Fibroblast of gingiva (primary cell): ENCODE data around the gene RTN4.
"Not testable (repeated sequence)": the region's sequence is repeated elsewhere in the genome, so short reads cannot be mapped to it uniquely, and the experiment has no call there.

Experiments
- DNase-seq: peaks from one replicate; pipeline ENCODE4 v3.0.0-alpha.2; 2011; ENCODE audit warnings: low read depth

RTN4 gene

DNA sequence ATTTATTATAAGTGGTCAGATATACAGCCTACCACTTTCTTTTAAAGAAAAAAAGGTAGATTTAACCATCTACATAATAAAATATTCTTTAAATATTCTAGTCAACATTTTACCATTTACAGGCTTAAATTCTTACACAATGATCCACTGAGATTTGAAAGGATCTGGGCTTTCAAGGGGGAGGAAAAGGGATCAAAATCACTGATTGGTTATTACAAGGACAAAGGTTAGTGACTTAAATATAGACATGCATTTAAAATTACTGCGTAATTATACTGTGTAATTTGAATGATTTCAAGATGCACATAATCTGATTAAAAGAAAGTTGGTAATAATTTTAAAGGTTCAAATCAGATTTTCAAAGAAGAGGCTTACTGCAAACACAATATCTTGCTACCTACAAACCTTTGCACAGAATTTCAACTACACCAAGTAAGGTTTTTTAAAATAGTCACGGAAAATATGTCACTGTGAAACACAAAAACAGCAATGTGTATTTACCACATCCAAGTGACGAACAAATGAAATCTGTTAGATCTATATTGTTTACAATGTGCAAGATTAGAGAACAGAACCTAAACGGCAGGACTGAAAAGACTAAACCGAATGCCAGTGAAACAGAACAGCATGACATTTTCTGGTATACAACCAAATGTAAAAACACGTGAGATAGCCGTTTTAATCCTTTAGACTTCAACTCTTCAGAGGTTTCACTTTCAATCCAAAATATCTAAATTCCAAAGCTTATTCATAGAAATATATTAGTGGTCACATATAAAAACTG, 40.8 kb downstream of the RTN4 start:
- DNase-seq, result no peak

DNA sequence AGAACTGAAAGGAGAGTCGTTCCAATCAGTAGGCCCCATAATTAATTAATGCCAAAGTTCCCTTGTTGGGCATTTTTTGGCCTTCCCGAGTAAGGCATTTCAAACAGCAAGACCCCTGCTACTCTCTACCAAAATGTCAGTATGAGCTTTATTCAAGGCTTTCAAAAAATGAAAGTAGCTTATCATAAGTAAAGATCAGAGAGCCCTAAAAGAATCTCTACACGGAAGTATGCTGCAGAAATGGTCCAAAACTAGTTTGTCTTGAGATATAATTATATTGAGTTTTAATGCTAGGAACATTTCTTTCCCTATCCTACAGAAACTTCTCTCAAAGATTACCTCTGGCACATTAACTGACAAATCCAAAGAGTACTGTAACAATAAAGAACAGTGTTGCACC, 43.9 kb downstream of the RTN4 start:
- no peak for DNase-seq

DNA sequence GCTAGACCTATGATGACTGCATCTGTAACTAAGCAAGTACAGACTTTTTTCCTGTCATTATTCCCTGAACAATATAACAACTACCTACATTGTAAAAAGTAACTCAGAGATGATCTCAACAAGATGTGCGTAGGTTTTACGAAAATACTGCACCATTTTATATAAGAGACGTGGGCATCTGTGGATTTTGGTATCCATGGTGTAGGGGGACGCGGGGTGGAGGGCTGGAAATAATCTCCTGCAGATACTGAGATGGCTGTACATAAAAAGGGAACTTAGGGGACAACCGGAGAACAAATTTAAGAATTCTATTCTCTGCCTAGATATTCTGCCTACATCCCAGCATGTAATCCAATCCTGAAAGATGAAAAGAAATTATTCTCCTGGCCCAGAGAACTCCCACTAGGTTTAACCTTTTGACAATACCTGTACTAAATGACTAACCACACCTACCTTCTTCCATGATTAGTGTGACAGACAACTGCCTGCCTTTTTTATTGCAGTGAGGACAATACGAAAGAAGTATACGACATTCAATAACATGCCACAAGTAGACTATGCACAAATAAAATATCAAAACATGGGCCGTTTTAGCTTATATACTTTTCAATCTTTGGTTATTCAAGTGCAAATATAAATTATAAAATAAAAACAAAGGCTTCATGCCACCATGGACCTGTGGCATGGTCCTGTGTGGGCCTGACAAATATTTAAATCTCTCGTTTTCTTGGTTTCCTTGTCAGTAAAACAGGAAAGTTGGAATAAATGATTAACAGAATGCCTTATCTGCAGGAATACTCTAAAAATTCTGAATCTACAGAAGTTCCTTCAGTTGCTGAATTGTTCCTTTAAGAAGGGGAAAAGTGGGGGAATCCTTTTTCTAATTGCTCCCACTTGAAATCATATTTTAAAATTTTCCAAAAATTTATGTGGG, 46.3 kb downstream of the RTN4 start:
- no peak for DNase-seq

DNA sequence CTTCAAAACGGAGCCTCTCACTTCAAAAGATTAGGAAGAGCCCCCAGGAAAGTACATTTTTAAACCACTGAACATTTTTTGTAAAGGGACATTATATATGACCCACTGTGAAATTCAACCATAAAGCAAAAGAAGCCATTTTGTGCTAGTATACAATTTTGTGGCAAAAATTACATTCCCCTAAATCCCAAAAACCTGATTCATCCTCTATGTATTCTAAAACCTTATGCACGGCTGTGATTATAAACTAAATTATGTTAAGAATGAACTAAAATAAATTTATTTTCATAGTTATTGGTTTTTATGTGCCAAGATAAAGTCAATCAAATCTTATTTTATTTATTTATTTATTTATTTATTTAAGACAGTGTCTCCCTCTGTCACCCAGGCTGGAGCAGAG, 48.5 kb downstream of the RTN4 start:
- no peak for DNase-seq

DNA sequence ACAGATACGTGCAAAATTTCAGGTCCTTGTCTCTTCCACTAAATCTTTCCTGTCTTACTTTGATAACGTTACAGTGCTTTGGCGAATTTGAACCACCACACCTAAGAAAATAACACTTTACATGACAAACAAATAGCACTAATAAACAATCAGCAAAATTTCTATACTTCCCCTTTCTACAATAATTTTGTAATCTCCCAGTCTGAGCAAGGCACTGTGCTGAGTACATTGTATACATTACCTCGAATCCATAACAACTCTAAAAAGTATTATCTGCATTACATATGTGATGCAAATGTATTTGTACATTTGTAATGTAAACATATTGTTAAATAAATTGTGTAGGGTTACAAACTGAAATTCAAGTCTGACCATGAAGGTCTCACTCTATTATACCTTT, 49.9 kb downstream of the RTN4 start:
- no peak for DNase-seq

DNA sequence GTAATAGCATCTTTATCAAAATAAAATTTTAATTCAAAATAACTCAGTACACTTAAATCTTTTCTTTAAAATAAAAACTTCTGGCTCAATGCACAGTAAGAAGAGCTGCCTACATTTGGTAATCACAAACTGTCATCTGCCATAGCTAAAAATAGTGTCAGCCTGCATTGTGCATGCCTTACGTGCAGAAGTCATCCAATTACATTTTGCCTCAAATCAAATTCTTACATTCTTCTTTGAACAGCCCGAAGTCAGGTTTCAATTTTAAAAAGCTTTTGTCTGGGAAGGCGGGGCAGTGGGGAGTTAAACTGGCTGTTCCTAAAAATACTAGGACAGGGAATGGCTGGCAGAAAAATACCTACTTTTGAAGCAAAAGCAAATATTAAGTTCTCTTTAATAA, 51.1 kb downstream of the RTN4 start:
- peak; percentile 78 for DNase-seq

DNA sequence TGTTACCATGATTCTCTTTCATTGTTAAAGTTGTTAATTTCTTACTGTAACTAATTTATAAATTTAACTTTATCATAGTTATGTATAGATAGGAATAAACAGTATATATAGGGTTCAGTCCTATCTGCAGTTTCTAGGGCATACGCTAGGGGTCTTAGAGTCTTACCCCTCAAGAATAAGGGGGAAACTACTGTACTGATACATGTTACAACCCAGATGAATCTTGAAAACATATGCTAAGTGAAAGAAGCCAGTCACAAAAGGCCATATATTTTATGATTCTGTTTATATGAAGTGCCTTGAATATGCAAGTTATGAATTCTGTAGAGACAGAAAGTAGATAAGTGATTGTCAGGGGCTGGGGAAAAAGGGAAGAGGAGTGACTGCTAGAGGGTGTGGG, 52.4 kb downstream of the RTN4 start:
- DNase-seq, result no peak

DNA sequence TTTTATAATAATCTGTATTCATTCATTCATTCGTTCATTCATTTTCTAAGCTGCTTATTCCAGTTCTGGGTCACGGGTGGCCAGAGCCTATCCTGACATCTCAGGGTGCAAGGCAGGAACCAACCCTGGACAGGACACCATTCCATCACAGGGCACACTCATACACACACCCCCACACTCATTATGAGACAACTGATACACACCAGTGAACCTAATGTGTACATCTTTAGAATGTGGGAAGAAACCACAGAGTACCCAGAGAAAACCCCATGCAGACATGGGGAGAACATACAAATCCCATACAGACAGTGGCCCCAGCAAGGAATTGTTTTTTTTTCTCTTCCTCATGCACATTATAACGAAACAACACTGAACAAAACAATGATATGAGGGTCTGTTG, 54.7 kb downstream of the RTN4 start:
- no peak for DNase-seq

DNA sequence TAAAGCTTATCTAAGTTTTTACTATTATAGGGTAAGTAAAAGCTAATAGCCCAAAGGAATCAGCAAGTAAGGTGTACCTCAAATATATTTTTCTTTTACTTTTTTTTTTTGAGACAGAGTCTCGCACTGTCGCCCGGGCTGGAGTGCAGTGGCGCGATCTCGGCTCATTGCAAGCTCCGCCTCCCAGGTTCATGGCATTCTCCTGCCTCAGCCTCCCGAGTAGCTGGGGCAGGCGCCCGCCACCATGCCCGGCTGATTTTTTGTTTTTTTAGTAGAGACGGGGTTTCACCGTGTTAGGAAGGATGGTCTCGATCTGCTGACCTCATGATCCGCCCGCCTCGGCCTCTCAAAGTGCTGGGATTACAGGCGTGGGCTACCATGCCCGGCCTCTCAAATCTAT, 59.6 kb downstream of the RTN4 start:
- not testable (repeated sequence) for DNase-seq

DNA sequence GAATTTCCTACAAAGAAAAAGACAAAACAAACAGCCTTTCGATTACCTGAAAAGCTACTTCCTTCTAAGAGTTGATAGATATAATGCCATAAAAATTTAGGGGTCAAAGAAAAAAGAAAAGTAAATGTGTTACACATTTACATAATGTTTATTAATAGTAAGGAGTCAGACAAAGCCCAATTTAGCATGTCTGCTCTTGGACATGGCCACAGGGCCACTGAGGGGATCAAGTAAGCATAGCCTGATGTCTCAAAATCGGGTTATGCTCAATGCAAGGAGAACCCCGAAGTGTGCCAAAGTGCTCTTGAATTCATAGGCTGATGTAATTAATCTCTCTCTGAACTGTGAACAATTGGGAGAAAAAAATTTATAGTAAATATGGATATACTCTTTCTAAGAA, 61.6 kb downstream of the RTN4 start:
- no peak for DNase-seq

DNA sequence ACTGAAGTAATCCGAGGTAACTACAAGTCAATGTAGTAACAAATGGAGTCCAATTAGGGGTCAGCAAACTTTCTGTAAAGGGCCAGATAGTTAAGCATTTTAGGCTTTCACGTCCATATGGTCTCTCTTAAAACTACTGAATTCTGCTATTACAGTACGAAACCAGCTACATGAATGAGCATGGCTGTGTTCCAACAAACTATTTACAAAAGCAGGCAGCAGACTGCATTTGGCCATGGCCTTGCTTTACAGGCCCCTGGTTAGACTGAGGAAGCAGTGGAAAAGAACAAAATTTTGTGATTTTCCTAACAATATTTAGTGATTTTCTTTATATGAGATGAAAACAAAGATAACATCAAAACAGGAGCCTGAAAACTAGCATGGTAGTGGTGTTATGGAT, 64.0 kb downstream of the RTN4 start:
- peak; percentile 29 for DNase-seq

DNA sequence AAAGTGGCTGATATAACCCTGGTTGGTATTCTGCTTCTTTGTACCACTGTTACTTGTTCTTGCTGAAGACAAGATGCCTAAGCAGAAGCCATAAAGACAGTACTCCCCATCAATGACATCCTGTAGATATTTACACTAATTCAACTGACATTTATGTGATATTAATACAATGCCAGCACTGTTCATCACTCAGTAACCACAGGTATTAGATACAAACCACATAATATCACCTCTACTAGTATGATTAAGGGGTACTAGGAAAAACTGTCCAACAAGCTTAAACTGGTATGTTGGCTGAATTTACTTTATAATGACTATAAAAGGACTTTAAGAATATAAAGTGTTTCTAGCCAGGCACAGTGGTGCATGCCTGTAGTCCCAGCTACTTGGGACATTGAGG, 65.8 kb downstream of the RTN4 start:
- DNase-seq, result no peak

DNA sequence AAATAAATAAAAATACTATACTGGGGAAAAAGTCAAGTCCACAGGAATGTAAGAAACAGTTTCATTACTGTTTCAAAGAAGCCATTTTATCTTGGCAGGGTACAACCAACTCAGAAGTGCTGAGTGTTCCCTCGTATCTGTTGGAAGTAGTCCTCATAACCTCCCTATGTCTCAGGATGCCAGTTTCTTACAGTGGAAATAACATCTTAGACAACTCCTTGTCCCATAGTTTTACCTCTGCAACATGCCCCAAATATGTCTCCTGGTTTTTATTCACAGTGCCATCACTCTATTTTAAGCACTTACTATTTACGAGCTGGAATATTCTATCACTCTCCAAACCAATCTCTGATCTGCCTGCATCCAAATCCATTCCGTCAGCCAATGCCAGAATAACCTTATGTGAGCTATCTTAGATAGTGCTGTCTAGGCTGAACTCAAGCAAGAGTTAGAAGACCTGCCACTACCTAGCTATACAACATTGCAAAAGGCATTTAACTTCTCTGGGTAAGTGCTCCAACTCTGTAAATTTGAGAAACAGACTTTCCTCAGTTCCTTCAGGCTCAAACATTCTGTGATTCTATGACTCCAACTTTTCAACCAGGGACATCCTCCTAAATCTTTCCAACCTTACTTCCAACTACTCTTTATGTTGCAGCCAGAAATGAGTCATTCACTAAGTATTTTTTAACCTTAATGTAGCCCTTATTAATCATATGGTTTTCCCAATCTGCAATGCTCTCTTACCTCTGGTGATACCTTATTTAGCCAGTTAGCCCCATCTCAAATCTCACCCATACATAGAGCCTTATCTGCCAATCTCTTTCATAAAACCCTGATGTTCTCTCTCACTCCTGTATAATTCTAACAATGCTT, 66.7 kb downstream of the RTN4 start:
- DNase-seq, result no peak

DNA sequence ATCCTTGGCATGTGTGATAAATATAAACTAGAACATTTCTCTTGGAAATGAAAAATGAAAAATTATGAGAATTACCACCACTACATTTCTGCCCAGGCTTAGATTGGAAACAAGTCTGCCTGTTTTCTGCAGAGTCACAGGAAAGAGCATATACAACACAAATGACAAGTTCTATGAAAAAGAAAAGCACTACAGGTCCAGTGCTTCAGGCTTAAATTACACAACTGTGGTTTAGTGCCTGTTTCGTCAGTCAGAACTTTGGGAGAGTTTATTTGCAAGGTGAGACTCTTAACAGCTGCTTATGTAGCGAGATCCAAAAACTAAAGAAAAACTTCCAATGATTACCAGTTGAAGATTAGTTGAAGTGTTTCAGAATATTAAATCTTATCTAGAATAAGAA, 68.9 kb downstream of the RTN4 start:
- DNase-seq, result no peak

DNA sequence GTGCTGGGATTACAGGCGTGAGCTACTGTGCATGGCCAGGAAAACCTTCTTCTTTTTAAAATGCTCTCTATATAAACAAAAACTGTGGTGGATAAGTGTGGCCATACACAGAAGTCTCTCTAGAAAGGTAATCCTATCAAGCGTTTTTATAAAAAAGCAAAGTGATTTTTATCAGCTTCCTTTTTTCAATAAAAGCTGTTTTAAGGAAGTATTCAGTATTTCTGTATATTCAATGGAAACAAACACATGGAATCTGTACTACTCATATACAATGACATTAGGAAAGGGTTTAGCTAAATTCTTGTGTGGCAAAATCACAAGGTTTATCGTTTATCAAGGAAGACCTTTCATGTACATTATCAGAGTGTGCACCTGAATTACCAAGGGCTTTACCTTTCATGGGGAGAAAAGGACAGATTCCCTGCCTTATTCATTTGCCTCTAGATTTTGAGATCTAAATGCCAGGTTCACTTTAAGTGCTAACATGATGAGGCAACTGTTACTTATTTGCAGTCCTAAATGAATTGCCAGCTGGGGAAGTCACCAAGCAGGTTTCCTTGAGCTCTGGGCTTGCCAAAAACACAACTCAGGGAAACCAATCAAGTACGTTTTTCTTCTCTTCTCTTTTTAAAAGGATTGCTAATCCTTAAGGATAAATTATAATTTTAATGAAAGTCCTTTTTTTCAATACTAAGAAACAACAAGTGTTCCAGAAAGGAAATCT, 70.8 kb downstream of the RTN4 start:
- peak; percentile 15 for DNase-seq

DNA sequence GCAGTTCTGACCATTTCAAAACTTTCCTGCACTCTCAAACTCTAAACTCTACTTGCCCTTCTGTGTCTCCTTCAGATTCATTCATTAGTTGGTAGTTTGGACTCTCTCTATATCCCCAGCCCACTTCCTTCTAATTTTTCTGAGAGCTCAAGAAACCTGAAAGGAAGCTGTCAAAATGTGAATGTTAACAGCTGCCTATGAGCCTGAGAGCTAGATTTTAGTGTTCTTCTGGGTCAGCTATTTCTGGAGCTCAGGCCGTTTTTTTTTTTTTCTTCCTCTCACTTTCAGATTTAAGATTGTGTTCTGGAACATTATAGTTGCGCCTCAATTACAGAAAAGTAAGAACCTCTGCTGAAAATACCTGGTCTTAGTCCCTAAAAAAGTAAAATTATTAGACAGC, 73.1 kb downstream of the RTN4 start:
- DNase-seq, result no peak

DNA sequence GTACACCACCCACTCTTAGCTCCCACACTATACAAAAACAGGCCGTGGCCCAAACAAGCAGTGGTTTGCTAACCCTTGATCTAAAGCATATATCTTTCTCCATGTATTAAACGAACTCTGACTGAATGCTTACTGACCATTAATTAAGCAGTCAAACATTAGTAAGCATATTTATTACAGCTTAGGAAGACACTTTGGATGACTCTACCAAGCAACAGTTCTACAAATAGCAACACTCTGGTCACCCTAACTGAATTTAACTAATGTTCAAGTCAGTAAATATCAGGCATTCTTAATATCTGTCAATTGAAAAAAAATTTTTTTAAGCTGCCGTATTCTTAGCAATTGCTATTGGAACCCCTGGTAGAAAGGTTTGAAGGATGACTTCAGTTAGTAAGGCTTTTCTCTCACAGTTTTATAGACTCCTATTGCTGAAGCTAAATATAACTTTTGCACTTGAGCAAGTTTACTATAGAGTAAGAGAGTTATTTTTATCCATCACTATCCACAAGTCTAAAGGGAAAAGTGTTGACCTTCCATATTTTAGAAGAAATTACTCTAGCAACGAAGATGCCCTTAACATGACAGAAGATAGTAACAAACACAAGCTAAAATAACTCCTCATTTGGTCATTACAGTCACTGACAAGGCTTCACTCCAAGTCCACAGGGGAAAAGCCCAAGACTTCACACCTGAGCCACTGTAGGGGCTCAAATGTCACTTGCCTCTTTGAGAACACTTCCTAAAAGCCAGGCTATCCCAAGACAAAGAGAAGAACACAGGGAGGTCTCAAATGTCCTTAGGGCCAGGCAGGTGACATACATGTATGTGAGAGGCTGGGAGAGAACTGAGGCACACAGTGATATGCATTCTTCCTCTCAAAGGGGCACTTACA, 74.4 kb downstream of the RTN4 start:
- no peak for DNase-seq

DNA sequence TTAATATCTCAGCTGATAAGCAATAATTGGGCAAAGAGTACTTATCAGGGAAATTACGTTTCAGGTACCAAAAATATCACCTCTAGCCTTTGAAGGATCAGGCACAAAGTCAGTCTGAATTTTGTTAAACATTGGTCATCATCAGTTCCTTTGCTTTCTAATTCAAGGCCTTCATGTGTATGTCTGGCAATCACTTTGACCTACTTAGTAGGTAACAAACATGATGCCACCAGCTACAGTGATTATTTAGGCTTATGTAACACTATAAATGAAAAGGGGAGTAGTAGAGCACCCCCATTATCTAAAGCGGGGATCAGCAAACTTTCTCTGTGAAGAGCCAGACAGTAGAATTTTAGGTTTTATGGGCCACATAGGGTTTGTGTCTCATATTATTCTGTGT, 75.1 kb downstream of the RTN4 start:
- DNase-seq, result no peak

DNA sequence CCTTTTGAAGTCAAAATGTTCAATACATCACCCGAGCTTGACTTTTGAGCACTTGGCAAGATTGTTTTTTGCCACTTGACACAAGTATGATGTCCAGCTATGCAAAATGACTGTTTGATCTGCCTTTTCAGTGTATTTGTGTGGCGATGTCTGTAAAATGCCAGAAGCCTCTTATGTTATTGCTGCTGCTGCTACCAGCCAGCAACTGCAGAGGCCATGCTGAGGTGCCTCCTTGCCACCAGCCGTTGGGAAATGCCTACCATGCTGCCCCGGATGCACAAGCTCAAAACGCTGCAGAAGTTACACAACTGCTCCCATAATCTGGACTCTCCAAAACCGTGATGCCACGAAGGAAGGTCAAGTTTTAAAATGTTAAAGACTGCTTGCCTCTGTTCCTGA, 80.3 kb downstream of the RTN4 start:
- no peak for DNase-seq

DNA sequence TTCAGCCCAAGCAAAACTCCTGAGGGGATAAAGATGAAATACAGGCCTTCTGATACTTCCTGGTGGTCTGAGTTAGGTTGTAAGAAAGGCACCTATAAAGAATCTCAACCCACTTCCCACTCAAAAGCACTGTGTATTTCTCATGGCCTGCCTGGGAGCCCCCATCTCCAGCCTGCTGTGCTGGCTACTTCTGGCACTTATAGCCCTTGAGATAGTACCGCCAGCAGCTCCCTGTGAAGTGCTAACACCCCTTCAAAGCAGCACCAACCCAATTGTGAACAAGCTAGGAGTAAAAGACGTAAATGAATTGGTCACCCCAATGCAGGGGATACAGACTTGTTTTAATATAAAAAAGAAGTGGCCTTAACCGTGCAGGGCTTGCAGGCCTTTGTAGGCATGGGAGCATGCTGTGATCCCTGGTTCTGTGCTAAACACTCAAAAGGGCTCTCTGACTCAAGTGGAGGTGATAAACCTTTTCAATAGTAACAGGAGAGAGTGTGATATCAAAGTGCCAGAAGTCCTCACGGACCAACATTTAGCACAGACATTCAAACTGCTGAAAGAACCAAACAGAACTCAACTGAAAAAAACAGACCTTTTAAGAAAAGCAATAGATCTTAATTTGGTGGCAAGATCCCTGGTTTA, 80.8 kb downstream of the RTN4 start:
- no peak for DNase-seq
